Measurements from ENCODE around the gene AP3S1. TPM values are rescaled to one million over a fixed set of nuclear protein-coding genes. Genes with fewer than 3 reads are reported as not detected.

The AP3S1 gene
- total RNA-seq, 2 experiments from 2014 or later: 33.2 to 33.6 TPM

DNA sequence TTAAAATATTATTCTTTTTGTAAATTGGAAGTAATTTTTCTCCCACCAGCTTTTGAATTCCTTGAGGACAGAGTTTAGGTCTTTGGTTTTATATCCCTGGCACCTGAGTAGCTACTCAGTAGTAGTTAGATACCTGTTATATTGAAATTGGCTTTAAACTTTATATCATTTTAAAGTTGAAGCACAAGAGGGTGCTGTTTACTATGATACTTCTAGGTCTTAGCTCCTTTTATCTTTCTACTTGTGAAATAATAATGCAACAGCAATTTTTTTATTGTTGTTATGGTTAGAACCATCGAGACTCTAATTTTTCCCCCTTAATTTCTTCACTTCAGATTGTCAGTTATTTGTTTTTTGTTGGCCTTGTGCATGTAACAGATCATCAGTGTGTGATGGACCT lies 46.3 kb downstream of the AP3S1 start:
- H3K27me3 Mint-ChIP-seq: no peaks in the 10 kb centered on the region
- Histone ChIP-seq H3K27me3 (ENCODE audit: control insufficient read depth in 1 of 2, insufficient read depth in 2 of 2, low read length in 2 of 2) (no peaks in the 10 kb centered on the region), H3K36me3 (ENCODE audit: insufficient read depth, low read length) (no peaks in the 10 kb centered on the region), H3K4me1 (ENCODE audit: insufficient read depth, low read length) (no peaks in the 10 kb centered on the region), H3K27ac (ENCODE audit: low read depth in 1 of 2, low read length in 2 of 2) (no peak overlapping the region), H3K9me3 (ENCODE audit: control insufficient read depth in 1 of 2, insufficient read depth in 1 of 2, low read length in 2 of 2) (no peaks in the 10 kb centered on the region), H3K4me3 (ENCODE audit: low read length) (no peak overlapping the region)
- H3K4me1 Mint-ChIP-seq (ENCODE audit: low read depth): no peaks in the 10 kb centered on the region
- ATAC-seq (ENCODE audit: poor library complexity) (no peak), DNase-seq (no peak)
- H3K36me3 Mint-ChIP-seq (ENCODE audit: low read depth): peaks cover 20% of the 10 kb centered on the region
- CTCF ChIA-PET: no interaction called here
- no peaks in the 10 kb centered on the region for H3K9me3 Mint-ChIP-seq
- intact Hi-C loops (cut with DNase I, micrococcal nuclease): no loop called here
- TF ChIP-seq, protein P1, sequence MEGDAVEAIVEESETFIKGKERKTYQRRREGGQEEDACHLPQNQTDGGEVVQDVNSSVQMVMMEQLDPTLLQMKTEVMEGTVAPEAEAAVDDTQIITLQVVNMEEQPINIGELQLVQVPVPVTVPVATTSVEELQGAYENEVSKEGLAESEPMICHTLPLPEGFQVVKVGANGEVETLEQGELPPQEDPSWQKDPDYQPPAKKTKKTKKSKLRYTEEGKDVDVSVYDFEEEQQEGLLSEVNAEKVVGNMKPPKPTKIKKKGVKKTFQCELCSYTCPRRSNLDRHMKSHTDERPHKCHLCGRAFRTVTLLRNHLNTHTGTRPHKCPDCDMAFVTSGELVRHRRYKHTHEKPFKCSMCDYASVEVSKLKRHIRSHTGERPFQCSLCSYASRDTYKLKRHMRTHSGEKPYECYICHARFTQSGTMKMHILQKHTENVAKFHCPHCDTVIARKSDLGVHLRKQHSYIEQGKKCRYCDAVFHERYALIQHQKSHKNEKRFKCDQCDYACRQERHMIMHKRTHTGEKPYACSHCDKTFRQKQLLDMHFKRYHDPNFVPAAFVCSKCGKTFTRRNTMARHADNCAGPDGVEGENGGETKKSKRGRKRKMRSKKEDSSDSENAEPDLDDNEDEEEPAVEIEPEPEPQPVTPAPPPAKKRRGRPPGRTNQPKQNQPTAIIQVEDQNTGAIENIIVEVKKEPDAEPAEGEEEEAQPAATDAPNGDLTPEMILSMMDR (IDR thresholded peaks at IDR 0.05): no peak
- no peak overlapping the region for H3K4me3 Mint-ChIP-seq
- no peak overlapping the region for H3K27ac Mint-ChIP-seq
- POLR2A ChIA-PET: no interaction called here

DNA sequence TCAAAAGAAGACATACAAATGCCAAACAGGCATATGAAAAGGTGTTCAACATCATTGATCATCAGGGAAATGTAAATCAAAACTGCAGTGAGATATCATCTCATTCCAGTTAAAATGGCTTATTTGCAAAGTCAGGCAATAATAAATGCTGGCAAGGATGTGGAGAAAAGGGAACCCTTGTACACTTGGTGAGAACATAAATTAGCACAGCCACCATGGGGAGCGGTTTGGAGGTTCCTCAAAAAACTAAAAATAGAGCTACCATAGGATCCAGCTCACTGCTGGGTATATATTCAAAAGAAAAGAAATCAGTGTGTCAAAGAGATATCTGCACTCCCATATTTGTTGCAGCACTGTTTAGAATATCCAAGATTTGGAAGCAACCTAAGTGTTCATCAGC lies 50.3 kb downstream of the AP3S1 start:
- Mint-ChIP-seq H3K4me1 (ENCODE audit: low read depth) (no peaks in the 10 kb centered on the region), H3K4me3 (no peak overlapping the region), H3K36me3 (ENCODE audit: low read depth) (peaks cover 9% of the 10 kb centered on the region), H3K27me3 (no peaks in the 10 kb centered on the region), H3K9me3 (no peaks in the 10 kb centered on the region), H3K27ac (no peak overlapping the region)
- H3K9me3 ChIP-seq (ENCODE audit: control insufficient read depth in 1 of 2, insufficient read depth in 1 of 2, low read length in 2 of 2): no peaks in the 10 kb centered on the region
- no peak overlapping the region for H3K4me3 ChIP-seq (ENCODE audit: low read length)
- H3K4me1 ChIP-seq (ENCODE audit: insufficient read depth, low read length): no peaks in the 10 kb centered on the region
- POLR2A ChIA-PET: no interaction called here
- no peaks in the 10 kb centered on the region for H3K27me3 ChIP-seq (ENCODE audit: control insufficient read depth in 1 of 2, insufficient read depth in 2 of 2, low read length in 2 of 2)
- TF ChIP-seq, protein P1 (IDR thresholded peaks at IDR 0.05): no peak
- DNase-seq (no peak), ATAC-seq (ENCODE audit: poor library complexity) (no peak)
- H3K27ac ChIP-seq (ENCODE audit: low read depth in 1 of 2, low read length in 2 of 2): no peak overlapping the region
- CTCF ChIA-PET: no interaction called here
- no peaks in the 10 kb centered on the region for H3K36me3 ChIP-seq (ENCODE audit: insufficient read depth, low read length)
- intact Hi-C loops (cut with DNase I, micrococcal nuclease): no loop called here

DNA sequence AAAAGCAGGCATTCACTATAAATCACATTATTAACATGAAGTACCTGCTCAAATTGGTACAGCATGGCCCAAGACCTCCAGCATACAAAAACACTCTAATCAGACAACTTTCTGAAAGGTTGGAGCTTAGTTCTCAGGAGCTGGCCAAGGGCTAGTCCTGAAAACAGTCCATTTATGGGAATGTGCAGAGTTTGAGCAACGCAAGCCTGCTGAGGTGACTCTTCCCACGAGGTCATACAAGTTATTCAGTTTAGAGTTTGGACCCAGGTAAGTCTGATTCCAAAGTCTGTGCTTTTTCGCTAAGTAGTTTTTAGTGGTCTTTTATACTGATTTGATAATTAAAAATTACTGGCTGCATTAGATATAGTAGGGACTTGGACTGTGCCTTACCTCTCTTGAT lies 52.6 kb downstream of the AP3S1 start:
- CTCF ChIA-PET: no interaction called here
- Mint-ChIP-seq H3K9me3 (no peaks in the 10 kb centered on the region), H3K4me3 (no peak overlapping the region)

More for the DNA sequence above, 52.6 kb downstream of the AP3S1 start:
- Mint-ChIP-seq H3K27me3 (no peaks in the 10 kb centered on the region), H3K27ac (no peak overlapping the region), H3K4me1 (ENCODE audit: low read depth) (no peaks in the 10 kb centered on the region), H3K36me3 (ENCODE audit: low read depth) (peaks cover 20% of the 10 kb centered on the region)
- ATAC-seq (ENCODE audit: poor library complexity) (no peak), DNase-seq (no peak)
- Histone ChIP-seq H3K27ac (ENCODE audit: low read depth in 1 of 2, low read length in 2 of 2) (no peak overlapping the region), H3K36me3 (ENCODE audit: insufficient read depth, low read length) (no peaks in the 10 kb centered on the region), H3K27me3 (ENCODE audit: control insufficient read depth in 1 of 2, insufficient read depth in 2 of 2, low read length in 2 of 2) (no peaks in the 10 kb centered on the region), H3K9me3 (ENCODE audit: control insufficient read depth in 1 of 2, insufficient read depth in 1 of 2, low read length in 2 of 2) (no peaks in the 10 kb centered on the region), H3K4me3 (ENCODE audit: low read length) (no peak overlapping the region), H3K4me1 (ENCODE audit: insufficient read depth, low read length) (no peaks in the 10 kb centered on the region)
- TF ChIP-seq, protein P1 (IDR thresholded peaks at IDR 0.05): no peak
- intact Hi-C loops (cut with DNase I, micrococcal nuclease): no loop called here
- POLR2A ChIA-PET: no interaction called here

Data from CD4-positive, alpha-beta T cell (primary cell).